HepG2 (cell line): ENCODE data around the gene C19orf73. TPM values are rescaled to one million over a fixed set of nuclear protein-coding genes. Genes with fewer than 3 reads are reported as not detected.

Experiments
- ATRX ChIP-seq: sonication (generic); formaldehyde crosslinking; IDR thresholded peaks from 2 replicates; pipeline ENCODE4 v1.4.0; 2020; ENCODE audit warnings: missing genetic modification reagents, borderline replicate concordance
- HOXA3 ChIP-seq: sonication (generic); formaldehyde crosslinking; IDR thresholded peaks from 2 replicates; pipeline ENCODE4 v1.5.0; 2020; ENCODE audit warnings: missing genetic modification reagents
- IKZF1 ChIP-seq: fragments of 450-650 bp; IDR thresholded peaks from 2 replicates; pipeline ENCODE4 v1.7.1; 2016
- JDP2 ChIP-seq: sonication (generic); formaldehyde crosslinking; IDR thresholded peaks from 2 replicates; pipeline ENCODE4 v1.8.1; 2022; ENCODE audit warnings: missing genetic modification reagents, borderline replicate concordance
- PPARG ChIP-seq: conservative IDR thresholded peaks from 2 replicates; pipeline ENCODE4 v1.6.1; 2016; ENCODE audit warnings: missing biosample characterization, missing genetic modification reagents
- RAD51 ChIP-seq: fragments of 450-650 bp; IDR thresholded peaks from 2 replicates; pipeline ENCODE4 v1.6.1; 2016; ENCODE audit warnings: borderline replicate concordance
- SP2 ChIP-seq: sonication (generic); formaldehyde crosslinking; IDR thresholded peaks from 2 replicates; pipeline ENCODE4 v1.5.1; 2020; ENCODE audit warnings: mild to moderate bottlenecking, missing genetic modification reagents
- YEATS2 ChIP-seq: sonication (generic); formaldehyde crosslinking; IDR thresholded peaks from 2 replicates; pipeline ENCODE4 v1.4.0; 2020; ENCODE audit warnings: missing genetic modification reagents, borderline replicate concordance
- ZNF549 ChIP-seq: sonication (generic); formaldehyde crosslinking; IDR thresholded peaks from 2 replicates; pipeline ENCODE4 v1.5.0; 2020; ENCODE audit warnings: missing genetic modification reagents
- ZSCAN29 ChIP-seq: sonication (generic); formaldehyde crosslinking; conservative IDR thresholded peaks from 2 replicates; pipeline ENCODE4 v1.4.0; 2020; ENCODE audit warnings: mild to moderate bottlenecking, missing genetic modification reagents
- polyA plus RNA-seq, 8 experiments: library from polyadenylated mRNA; depleted of rRNA in 3 of 8; stranded (reverse) in 7 of 8; unstranded in 1 of 8; fragments of >200 nt; fragmentation: Illumina TruSeq in 4 of 8; extraction: Trizol in 4 of 8; gene quantifications; 2 replicates each; pipeline versions ENCODE4 v1.2.1 to v1.2.3, GENCODE V29; 2011 to 2016; ENCODE audit warnings: low read depth in 4 of 8, missing spikeins in 1 of 8, mixed read lengths in 1 of 8; ENCODE audit not compliant: insufficient read depth in 1 of 8
- total RNA-seq, 5 experiments: library from RNA; depleted of rRNA; stranded (reverse); fragments of >200 nt; fragmentation: Illumina TruSeq; extraction: Trizol; gene quantifications; 2 replicates each; pipeline ENCODE4 v1.2.3, GENCODE V29; 2016; ENCODE audit warnings: low read depth in 1 of 5
- TF ChIP-seq, protein P1 (sequence below): sonication (generic); formaldehyde crosslinking; IDR thresholded peaks from 2 replicates; pipeline ENCODE4 v1.4.0; 2020; ENCODE audit warnings: missing genetic modification reagents, borderline replicate concordance
- TF ChIP-seq, protein P2 (sequence below): sonication (generic); formaldehyde crosslinking; IDR thresholded peaks from 2 replicates; pipeline ENCODE4 v1.8.0; 2022; ENCODE audit warnings: missing genetic modification reagents, mild to moderate bottlenecking, inconsistent platforms, borderline replicate concordance
- TF ChIP-seq, protein P3 (sequence below): IDR thresholded peaks from 2 replicates; pipeline ENCODE4 v1.6.1; 2016; ENCODE audit warnings: mild to moderate bottlenecking
- TF ChIP-seq, protein P4 (sequence below): sonication (generic); formaldehyde crosslinking; IDR thresholded peaks from 2 replicates; pipeline ENCODE4 v1.4.0; 2020; ENCODE audit warnings: missing genetic modification reagents, mild to moderate bottlenecking, borderline replicate concordance
- TF ChIP-seq, protein P5 (sequence below): sonication (generic); formaldehyde crosslinking; conservative IDR thresholded peaks from 2 replicates; pipeline ENCODE4 v1.5.0; 2020; ENCODE audit warnings: missing genetic modification reagents
- TF ChIP-seq, protein P6 (sequence below): sonication (generic); formaldehyde crosslinking; IDR thresholded peaks from 2 replicates; pipeline ENCODE4 v1.4.0; 2020; ENCODE audit warnings: missing genetic modification reagents, borderline replicate concordance

The C19orf73 gene
- total and polyA plus RNA-seq, 2 of the 13 experiments (the other 11 are each of a cell fraction or from before 2014, with no cell fraction given), result 1.4 to 1.5 TPM

DNA sequence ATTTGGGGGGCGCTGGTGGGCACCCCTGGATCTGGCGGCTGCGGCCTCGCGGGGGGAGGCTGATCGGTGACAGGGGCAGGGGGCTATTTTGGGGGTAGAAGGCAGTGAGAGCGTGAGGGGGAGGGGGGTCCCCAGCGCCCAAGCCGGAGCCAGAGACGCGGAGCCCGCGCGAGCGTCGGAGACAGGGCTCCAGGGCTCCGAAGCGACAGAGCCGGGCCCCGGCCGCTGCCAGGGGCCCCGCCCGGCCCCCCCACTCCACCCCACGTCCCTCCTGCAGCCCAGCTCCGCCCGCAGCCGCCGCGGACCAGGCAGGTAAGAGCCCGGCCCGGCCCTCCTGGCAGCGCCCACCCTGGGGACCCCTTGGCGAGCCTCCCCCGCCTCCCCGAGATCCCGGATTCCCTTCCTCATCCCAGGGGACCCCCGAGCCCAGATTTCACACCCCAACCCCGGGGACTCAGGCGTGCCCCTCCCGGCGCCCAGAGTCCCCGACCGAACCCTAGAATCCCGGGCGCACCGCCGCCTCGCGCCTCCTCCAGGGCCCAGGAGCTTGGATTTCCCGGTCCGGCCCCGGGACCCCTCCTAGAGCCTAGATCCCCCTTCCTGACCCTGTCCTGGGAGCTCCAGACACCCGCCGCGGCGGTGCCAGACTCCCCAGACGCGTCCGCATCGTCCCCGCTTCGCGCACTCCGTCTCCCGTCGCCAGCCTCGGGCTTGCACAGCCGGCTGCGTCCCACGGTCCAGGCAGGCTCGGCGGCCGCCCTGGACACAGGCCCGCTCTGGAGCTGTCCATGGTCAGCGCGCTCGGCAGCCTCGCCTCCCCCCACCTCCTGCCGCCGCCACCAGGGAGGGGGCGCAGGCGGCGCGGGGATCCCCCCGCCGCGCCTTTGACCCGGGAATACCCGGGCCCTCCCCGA lies 725 bp upstream of the C19orf73 start, which contains the start of gene PPFIA3 (continued):
- TF ChIP-seq ZNF549 (CRISPR knock-in tag) (no peak), JDP2 (CRISPR knock-in tag) (no peak; the same call in 1 of the 2 replicates), YEATS2 (CRISPR knock-in tag) (no peak), SP2 (CRISPR knock-in tag) (peak; percentile 57; the same call in 1 of the 2 replicates), ZSCAN29 (CRISPR knock-in tag) (no peak), PPARG (0 out of 2 replicates have a peak, but pooled peaks have one; percentile 52), RAD51 (no peak), IKZF1 (no peak), HOXA3 (peak; percentile 59), ATRX (CRISPR knock-in tag) (no peak)
- TF ChIP-seq, protein P1, sequence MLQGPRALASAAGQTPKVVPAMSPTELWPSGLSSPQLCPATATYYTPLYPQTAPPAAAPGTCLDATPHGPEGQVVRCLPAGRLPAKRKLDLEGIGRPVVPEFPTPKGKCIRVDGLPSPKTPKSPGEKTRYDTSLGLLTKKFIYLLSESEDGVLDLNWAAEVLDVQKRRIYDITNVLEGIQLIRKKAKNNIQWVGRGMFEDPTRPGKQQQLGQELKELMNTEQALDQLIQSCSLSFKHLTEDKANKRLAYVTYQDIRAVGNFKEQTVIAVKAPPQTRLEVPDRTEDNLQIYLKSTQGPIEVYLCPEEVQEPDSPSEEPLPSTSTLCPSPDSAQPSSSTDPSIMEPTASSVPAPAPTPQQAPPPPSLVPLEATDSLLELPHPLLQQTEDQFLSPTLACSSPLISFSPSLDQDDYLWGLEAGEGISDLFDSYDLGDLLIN (CRISPR knock-in tag), result peak; percentile 38; the same call in 1 of the 2 replicates
- TF ChIP-seq, protein P2, sequence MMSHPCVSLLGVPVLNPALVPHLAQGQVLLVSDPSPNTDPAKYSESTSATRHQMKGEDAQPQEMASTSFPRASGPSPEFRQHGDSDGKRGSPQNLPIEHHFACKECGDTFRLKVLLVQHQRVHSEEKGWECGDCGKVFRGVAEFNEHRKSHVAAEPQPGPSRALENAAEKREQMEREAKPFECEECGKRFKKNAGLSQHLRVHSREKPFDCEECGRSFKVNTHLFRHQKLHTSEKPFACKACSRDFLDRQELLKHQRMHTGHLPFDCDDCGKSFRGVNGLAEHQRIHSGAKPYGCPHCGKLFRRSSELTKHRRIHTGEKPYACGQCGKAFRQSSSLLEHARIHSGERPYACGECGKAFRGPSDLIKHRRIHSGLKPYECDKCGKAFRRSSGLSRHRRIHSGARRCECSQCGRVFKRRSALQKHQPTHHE (CRISPR knock-in tag), result no peak
- TF ChIP-seq, protein P3, sequence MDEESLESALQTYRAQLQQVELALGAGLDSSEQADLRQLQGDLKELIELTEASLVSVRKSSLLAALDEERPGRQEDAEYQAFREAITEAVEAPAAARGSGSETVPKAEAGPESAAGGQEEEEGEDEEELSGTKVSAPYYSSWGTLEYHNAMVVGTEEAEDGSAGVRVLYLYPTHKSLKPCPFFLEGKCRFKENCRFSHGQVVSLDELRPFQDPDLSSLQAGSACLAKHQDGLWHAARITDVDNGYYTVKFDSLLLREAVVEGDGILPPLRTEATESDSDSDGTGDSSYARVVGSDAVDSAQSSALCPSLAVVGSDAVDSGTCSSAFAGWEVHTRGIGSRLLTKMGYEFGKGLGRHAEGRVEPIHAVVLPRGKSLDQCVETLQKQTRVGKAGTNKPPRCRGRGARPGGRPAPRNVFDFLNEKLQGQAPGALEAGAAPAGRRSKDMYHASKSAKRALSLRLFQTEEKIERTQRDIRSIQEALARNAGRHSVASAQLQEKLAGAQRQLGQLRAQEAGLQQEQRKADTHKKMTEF (CRISPR knock-in tag), result peak; percentile 79; the same call in 1 of the 2 replicates
- TF ChIP-seq, protein P4, sequence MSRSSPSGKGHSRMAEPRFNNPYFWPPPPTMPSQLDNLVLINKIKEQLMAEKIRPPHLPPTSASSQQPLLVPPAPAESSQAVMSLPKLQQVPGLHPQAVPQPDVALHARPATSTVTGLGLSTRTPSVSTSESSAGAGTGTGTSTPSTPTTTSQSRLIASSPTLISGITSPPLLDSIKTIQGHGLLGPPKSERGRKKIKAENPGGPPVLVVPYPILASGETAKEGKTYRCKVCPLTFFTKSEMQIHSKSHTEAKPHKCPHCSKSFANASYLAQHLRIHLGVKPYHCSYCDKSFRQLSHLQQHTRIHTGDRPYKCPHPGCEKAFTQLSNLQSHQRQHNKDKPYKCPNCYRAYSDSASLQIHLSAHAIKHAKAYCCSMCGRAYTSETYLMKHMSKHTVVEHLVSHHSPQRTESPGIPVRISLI (CRISPR knock-in tag), result no peak
- TF ChIP-seq, protein P5, sequence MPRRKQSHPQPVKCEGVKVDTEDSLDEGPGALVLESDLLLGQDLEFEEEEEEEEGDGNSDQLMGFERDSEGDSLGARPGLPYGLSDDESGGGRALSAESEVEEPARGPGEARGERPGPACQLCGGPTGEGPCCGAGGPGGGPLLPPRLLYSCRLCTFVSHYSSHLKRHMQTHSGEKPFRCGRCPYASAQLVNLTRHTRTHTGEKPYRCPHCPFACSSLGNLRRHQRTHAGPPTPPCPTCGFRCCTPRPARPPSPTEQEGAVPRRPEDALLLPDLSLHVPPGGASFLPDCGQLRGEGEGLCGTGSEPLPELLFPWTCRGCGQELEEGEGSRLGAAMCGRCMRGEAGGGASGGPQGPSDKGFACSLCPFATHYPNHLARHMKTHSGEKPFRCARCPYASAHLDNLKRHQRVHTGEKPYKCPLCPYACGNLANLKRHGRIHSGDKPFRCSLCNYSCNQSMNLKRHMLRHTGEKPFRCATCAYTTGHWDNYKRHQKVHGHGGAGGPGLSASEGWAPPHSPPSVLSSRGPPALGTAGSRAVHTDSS (CRISPR knock-in tag), result no peak; the same call in 1 of the 2 replicates
- TF ChIP-seq, protein P6, sequence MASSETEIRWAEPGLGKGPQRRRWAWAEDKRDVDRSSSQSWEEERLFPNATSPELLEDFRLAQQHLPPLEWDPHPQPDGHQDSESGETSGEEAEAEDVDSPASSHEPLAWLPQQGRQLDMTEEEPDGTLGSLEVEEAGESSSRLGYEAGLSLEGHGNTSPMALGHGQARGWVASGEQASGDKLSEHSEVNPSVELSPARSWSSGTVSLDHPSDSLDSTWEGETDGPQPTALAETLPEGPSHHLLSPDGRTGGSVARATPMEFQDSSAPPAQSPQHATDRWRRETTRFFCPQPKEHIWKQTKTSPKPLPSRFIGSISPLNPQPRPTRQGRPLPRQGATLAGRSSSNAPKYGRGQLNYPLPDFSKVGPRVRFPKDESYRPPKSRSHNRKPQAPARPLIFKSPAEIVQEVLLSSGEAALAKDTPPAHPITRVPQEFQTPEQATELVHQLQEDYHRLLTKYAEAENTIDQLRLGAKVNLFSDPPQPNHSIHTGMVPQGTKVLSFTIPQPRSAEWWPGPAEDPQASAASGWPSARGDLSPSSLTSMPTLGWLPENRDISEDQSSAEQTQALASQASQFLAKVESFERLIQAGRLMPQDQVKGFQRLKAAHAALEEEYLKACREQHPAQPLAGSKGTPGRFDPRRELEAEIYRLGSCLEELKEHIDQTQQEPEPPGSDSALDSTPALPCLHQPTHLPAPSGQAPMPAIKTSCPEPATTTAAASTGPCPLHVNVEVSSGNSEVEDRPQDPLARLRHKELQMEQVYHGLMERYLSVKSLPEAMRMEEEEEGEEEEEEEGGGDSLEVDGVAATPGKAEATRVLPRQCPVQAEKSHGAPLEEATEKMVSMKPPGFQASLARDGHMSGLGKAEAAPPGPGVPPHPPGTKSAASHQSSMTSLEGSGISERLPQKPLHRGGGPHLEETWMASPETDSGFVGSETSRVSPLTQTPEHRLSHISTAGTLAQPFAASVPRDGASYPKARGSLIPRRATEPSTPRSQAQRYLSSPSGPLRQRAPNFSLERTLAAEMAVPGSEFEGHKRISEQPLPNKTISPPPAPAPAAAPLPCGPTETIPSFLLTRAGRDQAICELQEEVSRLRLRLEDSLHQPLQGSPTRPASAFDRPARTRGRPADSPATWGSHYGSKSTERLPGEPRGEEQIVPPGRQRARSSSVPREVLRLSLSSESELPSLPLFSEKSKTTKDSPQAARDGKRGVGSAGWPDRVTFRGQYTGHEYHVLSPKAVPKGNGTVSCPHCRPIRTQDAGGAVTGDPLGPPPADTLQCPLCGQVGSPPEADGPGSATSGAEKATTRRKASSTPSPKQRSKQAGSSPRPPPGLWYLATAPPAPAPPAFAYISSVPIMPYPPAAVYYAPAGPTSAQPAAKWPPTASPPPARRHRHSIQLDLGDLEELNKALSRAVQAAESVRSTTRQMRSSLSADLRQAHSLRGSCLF (CRISPR knock-in tag), result no peak
